OCI-LY1 (cell line): ENCODE results near the gene PTPN3.

Source experiments
- H2AFZ ChIP-seq: fragments of 200-600 bp; sonication (generic), shearing (Covaris generic); 2 replicates; pipeline ENCODE4 v1.6.0; 2014; ENCODE audit warnings: antibody characterized with exemption, mild to moderate bottlenecking, low read length
- H3F3A ChIP-seq: fragments of 200-600 bp; sonication (generic), shearing (Covaris generic); 2 replicates; pipeline ENCODE4 v1.6.0; 2014; ENCODE audit warnings: mild to moderate bottlenecking, antibody characterized with exemption, low read length, moderate library complexity; ENCODE audit not compliant: insufficient read depth
- H3K27ac ChIP-seq: fragments of 200-600 bp; sonication (generic); 2 replicates; pipeline ENCODE4 v1.5.1; 2014; ENCODE audit warnings: low read length, mixed run types, mild to moderate bottlenecking, low read depth; ENCODE audit not compliant: poor library complexity, severe bottlenecking
- H3K27me3 ChIP-seq: fragments of 200-600 bp; sonication (generic); 2 replicates; pipeline ENCODE4 v1.6.0; 2014; ENCODE audit warnings: antibody characterized with exemption, mild to moderate bottlenecking, low read length, moderate library complexity; ENCODE audit not compliant: insufficient read depth
- H3K36me3 ChIP-seq: fragments of 200-600 bp; sonication (generic); 2 replicates; pipeline ENCODE4 v1.6.1; 2014; ENCODE audit warnings: mild to moderate bottlenecking, antibody characterized with exemption, low read length, moderate library complexity, mixed read lengths; ENCODE audit not compliant: insufficient read depth
- H3K4me1 ChIP-seq: fragments of 200-600 bp; sonication (generic); 2 replicates; pipeline ENCODE4 v1.5.1; 2014; ENCODE audit warnings: mild to moderate bottlenecking, low read length, moderate library complexity; ENCODE audit not compliant: insufficient read depth, severe bottlenecking
- H3K4me2 ChIP-seq: fragments of 200-600 bp; sonication (generic), shearing (Covaris generic); 2 replicates; pipeline ENCODE4 v1.6.1; 2014; ENCODE audit warnings: low read length
- H3K4me3 ChIP-seq: fragments of 200-600 bp; sonication (generic); 2 replicates; pipeline ENCODE4 v1.5.1; 2014; ENCODE audit warnings: low read length, low read depth, mild to moderate bottlenecking, mixed read lengths; ENCODE audit not compliant: poor library complexity, severe bottlenecking
- H3K79me2 ChIP-seq: fragments of 200-600 bp; shearing (Covaris generic); 2 replicates; pipeline ENCODE4 v1.6.1; 2016; ENCODE audit warnings: mixed run types, low read length, mixed read lengths; ENCODE audit not compliant: insufficient read depth
- H3K9ac ChIP-seq: fragments of 200-600 bp; sonication (generic), shearing (Covaris generic); 2 replicates; pipeline ENCODE4 v1.6.1; 2014; ENCODE audit warnings: mild to moderate bottlenecking, low read length, mixed read lengths
- H3K9me2 ChIP-seq: fragments of 200-600 bp; sonication (generic), shearing (Covaris generic); 2 replicates; pipeline ENCODE4 v1.6.1; 2014; ENCODE audit warnings: low read depth, mild to moderate bottlenecking, low read length, mixed read lengths
- H3K9me3 ChIP-seq: fragments of 200-600 bp; shearing (Covaris generic); 2 replicates; pipeline ENCODE4 v1.6.1; 2014; ENCODE audit warnings: low read length, mixed read lengths
- H4K20me1 ChIP-seq: fragments of 200-600 bp; sonication (generic), shearing (Covaris generic); 2 replicates; pipeline ENCODE4 v1.6.0; 2016; ENCODE audit warnings: mild to moderate bottlenecking, low read length; ENCODE audit not compliant: insufficient read depth
- EZH2 ChIP-seq: fragments of 200-600 bp; sonication (generic), shearing (Covaris generic); IDR thresholded peaks from 2 replicates; pipeline ENCODE4 v1.8.0; 2017; ENCODE audit warnings: borderline replicate concordance, mixed run types, mild to moderate bottlenecking, antibody characterized with exemption, low read length, moderate library complexity, mixed read lengths
- TF ChIP-seq, protein P1 (sequence below): fragments of 200-600 bp; sonication (generic), shearing (Covaris generic); IDR thresholded peaks from 2 replicates; pipeline ENCODE4 v1.5.1; 2017; ENCODE audit warnings: mild to moderate bottlenecking, antibody characterized with exemption, low read length, moderate library complexity, mixed read lengths

PTPN3 gene

DNA sequence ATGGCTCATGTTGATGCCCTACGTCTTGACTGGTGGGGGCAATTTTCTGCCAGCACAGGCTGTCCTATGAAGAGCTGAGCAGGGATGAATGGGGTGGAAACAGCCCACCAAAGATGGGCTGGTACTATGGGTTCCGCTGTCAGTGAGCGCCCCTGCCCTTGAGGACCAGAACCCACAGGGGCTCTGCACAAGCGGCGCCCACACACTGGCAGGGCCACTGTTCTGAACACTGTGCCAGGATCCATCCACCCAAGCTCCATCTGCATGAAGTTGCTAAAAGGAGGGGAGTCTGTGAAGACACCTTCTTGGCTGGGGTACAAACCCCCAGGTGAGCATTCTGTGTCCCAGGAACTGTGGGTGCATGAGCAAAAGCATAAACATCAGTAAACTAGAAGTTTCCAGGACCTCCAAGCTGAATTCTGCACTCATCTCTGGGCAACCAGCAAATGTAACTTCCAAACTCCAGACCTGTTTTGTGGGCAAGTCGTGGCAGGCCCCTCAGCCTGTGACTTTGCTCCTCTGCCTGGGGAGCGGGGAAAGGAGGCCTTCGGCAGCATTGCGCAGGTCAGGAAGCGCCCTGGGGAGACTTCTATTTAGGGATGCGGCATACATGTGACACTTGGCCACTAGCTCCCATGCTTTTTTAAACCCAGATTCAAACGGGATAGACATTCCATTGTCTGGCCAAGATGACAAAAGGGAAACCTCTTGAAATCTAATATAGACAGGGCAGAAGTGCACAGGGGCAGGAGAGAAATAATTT is 48.9 kb downstream of the PTPN3 start:
- Histone ChIP-seq H3K79me2 (no peaks in the 10 kb centered on the region), H3K36me3 (no peaks in the 10 kb centered on the region), H4K20me1 (no peaks in the 10 kb centered on the region), H3K4me3 (no peak overlapping the region), H3K27me3 (no peaks in the 10 kb centered on the region), H3K9me2 (no peaks in the 10 kb centered on the region), H3K4me2 (no peak overlapping the region), H3K4me1 (no peaks in the 10 kb centered on the region), H3K9ac (no peak overlapping the region), H2AFZ (no peak overlapping the region), H3F3A (no peaks in the 10 kb centered on the region), H3K27ac (no peak overlapping the region), H3K9me3 (no peaks in the 10 kb centered on the region)
- TF ChIP-seq, protein P1, sequence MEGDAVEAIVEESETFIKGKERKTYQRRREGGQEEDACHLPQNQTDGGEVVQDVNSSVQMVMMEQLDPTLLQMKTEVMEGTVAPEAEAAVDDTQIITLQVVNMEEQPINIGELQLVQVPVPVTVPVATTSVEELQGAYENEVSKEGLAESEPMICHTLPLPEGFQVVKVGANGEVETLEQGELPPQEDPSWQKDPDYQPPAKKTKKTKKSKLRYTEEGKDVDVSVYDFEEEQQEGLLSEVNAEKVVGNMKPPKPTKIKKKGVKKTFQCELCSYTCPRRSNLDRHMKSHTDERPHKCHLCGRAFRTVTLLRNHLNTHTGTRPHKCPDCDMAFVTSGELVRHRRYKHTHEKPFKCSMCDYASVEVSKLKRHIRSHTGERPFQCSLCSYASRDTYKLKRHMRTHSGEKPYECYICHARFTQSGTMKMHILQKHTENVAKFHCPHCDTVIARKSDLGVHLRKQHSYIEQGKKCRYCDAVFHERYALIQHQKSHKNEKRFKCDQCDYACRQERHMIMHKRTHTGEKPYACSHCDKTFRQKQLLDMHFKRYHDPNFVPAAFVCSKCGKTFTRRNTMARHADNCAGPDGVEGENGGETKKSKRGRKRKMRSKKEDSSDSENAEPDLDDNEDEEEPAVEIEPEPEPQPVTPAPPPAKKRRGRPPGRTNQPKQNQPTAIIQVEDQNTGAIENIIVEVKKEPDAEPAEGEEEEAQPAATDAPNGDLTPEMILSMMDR, result no peak
- TF ChIP-seq EZH2, result no peak

DNA sequence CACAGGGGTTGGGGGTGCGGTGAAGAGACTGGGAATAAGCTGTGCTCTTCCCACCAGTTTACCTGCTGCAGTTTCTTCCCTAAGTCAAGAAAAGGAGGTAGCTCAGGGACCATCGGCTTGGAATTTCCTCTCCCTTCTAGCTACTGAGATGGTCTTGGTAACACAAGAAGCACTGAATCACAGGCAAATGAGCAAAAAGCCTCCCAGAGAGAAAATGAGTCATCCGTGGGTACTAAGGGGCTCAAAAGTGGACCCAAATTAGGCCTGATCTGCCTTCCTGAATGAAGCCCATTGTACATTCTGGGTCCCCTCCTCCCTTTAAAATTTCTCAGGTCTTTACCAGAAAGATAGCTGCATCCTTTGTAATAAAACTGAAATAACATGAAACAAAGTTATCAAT is 49.9 kb downstream of the PTPN3 start:
- H3K27me3 ChIP-seq, result no peaks in the 10 kb centered on the region
- H3K9me2 ChIP-seq, result no peaks in the 10 kb centered on the region
- no peaks in the 10 kb centered on the region for H3K9me3 ChIP-seq
- H3K9ac ChIP-seq, result no peak overlapping the region
- H3K4me1 ChIP-seq, result no peaks in the 10 kb centered on the region
- no peak overlapping the region for H2AFZ ChIP-seq
- H3K79me2 ChIP-seq, result no peaks in the 10 kb centered on the region
- no peak overlapping the region for H3K4me2 ChIP-seq
- no peak overlapping the region for H3K4me3 ChIP-seq
- no peaks in the 10 kb centered on the region for H3K36me3 ChIP-seq
- H3F3A ChIP-seq, result no peaks in the 10 kb centered on the region
- no peak for TF ChIP-seq EZH2
- TF ChIP-seq, protein P1, result no peak
- H3K27ac ChIP-seq, result no peak overlapping the region
- no peaks in the 10 kb centered on the region for H4K20me1 ChIP-seq

DNA sequence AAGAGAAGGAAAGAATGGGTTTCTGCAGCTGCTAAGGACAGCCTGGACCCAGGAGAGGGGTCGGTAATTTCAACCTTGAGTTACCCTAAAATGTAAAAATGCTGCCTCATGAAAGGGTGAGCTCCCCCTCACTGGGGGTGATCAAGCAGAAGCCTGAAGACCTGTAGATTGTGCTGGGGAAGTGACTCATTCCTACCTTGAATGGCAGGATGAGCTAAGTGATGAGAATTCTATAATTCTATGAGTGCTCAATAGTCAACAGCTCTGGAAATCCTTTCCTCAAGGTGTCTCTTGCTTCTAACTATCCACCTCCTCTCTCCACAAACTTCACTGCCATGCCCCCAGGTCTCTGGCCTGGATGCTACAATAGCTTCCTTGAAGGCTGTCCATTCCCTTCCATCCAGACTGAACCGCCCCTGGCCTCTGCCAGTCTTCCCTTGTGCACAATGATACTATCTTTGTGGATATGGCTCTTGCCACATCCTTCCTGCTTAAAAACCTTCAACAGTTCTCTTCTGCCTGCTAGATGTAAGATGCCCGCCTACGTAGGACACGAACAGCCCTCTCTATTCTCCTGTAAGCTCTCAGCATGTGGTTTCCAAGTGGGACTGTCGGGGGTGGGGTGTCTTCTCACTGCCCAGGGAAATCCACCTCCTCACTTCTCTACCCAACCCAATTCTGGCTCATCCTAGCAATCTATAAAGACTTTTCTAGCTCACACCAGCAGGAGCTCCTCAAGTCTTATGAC is 50.6 kb downstream of the PTPN3 start:
- no peak for TF ChIP-seq EZH2
- TF ChIP-seq, protein P1, result no peak
- no peak overlapping the region for H3K4me2 ChIP-seq
- H3K27me3 ChIP-seq, result no peaks in the 10 kb centered on the region
- no peak overlapping the region for H2AFZ ChIP-seq
- H3K4me1 ChIP-seq, result no peaks in the 10 kb centered on the region
- no peaks in the 10 kb centered on the region for H3F3A ChIP-seq
- H3K9me3 ChIP-seq, result no peaks in the 10 kb centered on the region
- no peaks in the 10 kb centered on the region for H3K9me2 ChIP-seq
- H4K20me1 ChIP-seq, result no peaks in the 10 kb centered on the region
- H3K36me3 ChIP-seq, result no peaks in the 10 kb centered on the region
- no peak overlapping the region for H3K9ac ChIP-seq
- no peaks in the 10 kb centered on the region for H3K79me2 ChIP-seq
- no peak overlapping the region for H3K27ac ChIP-seq
- H3K4me3 ChIP-seq, result no peak overlapping the region
